Hepatic stellate cell (primary cell): ENCODE measurements around the gene ING5.

Experiments used
- DNase-seq: peaks from one replicate; pipeline ENCODE4 v3.0.0; 2011; ENCODE audit warnings: low spot score

Gene ING5

DNA sequence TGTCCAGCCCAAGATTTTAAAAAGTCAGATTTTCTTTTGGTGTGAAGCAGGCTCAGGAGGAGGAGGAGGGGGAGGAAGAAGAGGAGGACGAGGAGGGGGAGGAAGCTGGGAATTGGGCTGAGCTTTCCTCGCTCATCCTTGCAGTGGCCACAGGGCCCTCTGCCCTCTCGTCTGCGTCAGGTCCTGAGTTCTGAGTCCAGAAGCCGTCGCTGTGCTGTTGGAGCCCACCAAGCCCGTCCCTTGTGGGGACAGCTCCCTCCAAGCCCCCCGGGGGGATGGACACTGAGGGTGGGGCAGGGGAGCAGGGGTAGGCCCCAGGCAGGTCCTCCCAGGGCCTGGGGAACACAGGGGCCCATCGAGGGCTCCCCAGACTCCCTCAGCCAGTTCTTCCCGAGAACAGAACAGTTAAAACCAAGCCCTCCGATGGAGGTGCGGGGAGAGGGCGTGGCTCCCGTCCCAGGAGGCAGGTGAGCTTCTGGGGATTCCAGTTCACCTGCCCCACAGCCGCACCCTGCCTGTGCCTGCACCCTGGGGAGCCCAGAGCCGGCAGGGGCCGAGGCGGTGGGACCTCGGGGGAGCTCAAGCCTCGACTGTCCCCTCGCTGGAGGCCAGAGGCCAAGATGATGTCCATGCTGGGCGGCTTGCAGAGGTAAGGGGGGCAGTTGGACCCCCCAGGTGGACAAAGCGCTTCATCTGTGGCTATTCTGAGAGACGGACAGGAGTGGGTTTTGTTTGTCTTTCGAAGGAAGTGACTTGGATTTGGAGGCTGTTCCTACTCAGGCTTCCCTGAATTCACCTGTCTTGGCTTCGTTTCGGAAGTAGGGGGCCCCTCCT lies 74.7 kb downstream of the ING5 start, which contains the start of gene GAL3ST2:
GAL3ST2 (plus strand) TSS at position 487 of the 834 bp plus-strand sequence; CDS start at position 621, 134 bp downstream.
- no peak for DNase-seq

GRCh38 chr2:241777170-241777685 lies 75.4 kb downstream of the ING5 start:
- no peak for DNase-seq

- DNase-seq = no peak
Observed at GRCh38 chr2:241777686-241778627, 76.1 kb downstream of the ING5 start.
